ENCODE results near the gene RASSF10.
"Not testable (repeated sequence)": the region's sequence is repeated elsewhere in the genome, so short reads cannot be mapped to it uniquely, and the experiment has no call there.

Gene RASSF10

DNA sequence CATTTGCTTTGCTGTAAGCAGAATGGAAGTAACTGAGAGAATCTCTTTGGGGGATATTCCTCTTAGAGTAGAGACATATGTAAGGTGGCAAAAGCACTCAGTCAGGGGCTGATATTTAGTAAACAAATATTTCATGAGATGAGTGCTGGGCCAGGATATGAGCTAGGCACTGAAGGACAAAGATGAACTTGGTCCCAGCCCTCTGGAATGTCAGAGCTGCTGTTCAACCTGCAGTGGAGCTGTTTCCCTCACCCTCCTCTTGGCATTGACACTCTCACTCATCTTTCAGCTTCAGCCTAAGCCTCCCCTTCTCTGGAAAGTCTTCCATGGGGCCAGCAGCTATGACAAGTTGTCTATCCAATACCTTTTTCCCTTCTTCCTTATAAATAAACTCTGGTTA is 22.2 kb downstream of the RASSF10 start:
- Histone ChIP-seq H3K4me1 (ENCODE audit: control insufficient read depth, insufficient read depth, low read length) (no peaks in the 10 kb centered on the region), H3K9ac (ENCODE audit: low read depth, low read length) (no peak overlapping the region), H3K36me3 (ENCODE audit: control insufficient read depth, insufficient read depth, low read length) (no peaks in the 10 kb centered on the region), H3K27me3 (ENCODE audit: control insufficient read depth, insufficient read depth, low read length) (no peaks in the 10 kb centered on the region), H3K9me3 (ENCODE audit: control insufficient read depth, insufficient read depth, low read length) (no peaks in the 10 kb centered on the region), H3K4me3 (ENCODE audit: low read depth, low read length) (no peak overlapping the region)

DNA sequence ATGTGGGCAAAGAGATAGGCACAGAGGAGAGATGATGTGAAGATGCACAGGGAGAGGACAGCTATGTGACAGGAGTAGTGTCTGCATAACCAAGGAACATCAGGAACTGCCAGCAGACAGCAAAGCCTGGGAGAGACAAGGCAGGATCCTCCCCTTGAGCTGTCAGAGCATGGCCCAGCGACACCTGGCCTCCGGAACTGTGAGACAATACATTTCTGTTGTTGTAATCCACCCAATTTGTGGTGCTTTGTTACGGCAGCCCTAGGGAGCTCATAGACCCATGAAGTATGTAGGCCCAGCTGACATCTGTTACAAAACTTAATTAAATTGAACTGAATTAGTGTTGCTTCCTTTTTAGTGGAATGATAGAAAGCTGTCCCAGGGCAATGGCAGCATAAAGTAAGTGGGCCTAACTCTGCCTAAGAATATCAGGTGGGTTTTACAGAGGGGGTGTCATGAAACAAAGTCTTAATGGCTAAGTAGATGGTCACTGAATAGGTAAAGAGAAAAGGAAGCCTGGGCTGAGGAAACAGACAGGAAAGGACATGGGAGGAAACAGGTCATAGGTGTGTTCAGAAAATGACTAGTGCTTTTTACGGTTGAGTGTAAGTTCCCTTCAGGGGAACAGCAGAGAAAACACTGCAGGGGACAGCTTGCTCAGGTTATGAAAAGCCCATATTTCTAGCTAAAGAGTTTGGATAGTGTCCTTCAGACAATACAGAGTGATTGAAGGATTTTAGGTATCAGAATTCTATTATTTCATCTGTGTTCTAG is 24.8 kb downstream of the RASSF10 start:
- H3K27me3 ChIP-seq (ENCODE audit: control insufficient read depth, insufficient read depth, low read length): no peaks in the 10 kb centered on the region
- no peaks in the 10 kb centered on the region for H3K9me3 ChIP-seq (ENCODE audit: control insufficient read depth, insufficient read depth, low read length)
- H3K36me3 ChIP-seq (ENCODE audit: control insufficient read depth, insufficient read depth, low read length): no peaks in the 10 kb centered on the region
- H3K4me3 ChIP-seq (ENCODE audit: low read depth, low read length): no peak overlapping the region
- H3K9ac ChIP-seq (ENCODE audit: low read depth, low read length): no peak overlapping the region
- no peaks in the 10 kb centered on the region for H3K4me1 ChIP-seq (ENCODE audit: control insufficient read depth, insufficient read depth, low read length)

DNA sequence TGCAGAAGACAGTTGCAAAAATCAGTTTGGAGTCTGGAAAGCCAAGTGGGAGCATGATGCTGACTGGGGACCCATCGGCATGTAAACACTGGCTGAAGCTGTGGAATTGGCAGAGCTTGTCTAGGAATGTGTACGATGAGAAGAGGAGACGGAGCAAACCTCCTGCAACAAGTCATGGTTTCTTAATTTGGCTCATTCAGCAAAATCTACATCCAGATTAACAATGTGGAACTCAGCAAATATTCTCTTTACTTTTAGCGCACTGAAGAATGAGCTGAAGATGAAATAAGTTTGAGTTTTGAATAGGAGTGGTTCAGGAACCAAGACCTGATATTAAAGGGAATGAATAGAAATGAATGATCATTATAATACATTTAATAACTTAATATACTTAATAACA is 26.6 kb downstream of the RASSF10 start:
- H3K27me3 ChIP-seq (ENCODE audit: control insufficient read depth, insufficient read depth, low read length): no peaks in the 10 kb centered on the region
- H3K36me3 ChIP-seq (ENCODE audit: control insufficient read depth, insufficient read depth, low read length): no peaks in the 10 kb centered on the region
- H3K4me1 ChIP-seq (ENCODE audit: control insufficient read depth, insufficient read depth, low read length): no peaks in the 10 kb centered on the region
- no peak overlapping the region for H3K9ac ChIP-seq (ENCODE audit: low read depth, low read length)
- no peaks in the 10 kb centered on the region for H3K9me3 ChIP-seq (ENCODE audit: control insufficient read depth, insufficient read depth, low read length)
- H3K4me3 ChIP-seq (ENCODE audit: low read depth, low read length): no peak overlapping the region

DNA sequence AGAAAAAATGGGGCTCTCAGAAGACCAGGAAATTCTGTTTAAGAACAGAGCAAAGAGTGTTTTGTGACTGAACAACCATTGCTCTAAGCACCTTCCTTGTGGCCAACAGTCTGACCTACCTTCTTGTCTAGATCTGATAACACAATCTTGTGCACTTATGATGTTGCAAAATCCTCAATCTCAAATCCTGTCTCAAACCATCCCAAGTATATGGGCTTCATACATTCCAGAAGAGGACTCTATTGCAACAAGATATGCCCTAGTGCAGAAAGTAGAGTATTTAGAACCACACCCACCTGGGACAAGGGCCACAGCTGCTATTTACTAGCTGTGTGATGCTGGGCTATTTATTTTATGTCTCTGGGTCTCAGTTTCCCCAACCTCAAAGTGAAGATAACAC is 27.1 kb downstream of the RASSF10 start:
- no peak overlapping the region for H3K4me3 ChIP-seq (ENCODE audit: low read depth, low read length)
- no peaks in the 10 kb centered on the region for H3K9me3 ChIP-seq (ENCODE audit: control insufficient read depth, insufficient read depth, low read length)
- H3K36me3 ChIP-seq (ENCODE audit: control insufficient read depth, insufficient read depth, low read length): no peaks in the 10 kb centered on the region
- no peaks in the 10 kb centered on the region for H3K4me1 ChIP-seq (ENCODE audit: control insufficient read depth, insufficient read depth, low read length)
- H3K27me3 ChIP-seq (ENCODE audit: control insufficient read depth, insufficient read depth, low read length): no peaks in the 10 kb centered on the region
- no peak overlapping the region for H3K9ac ChIP-seq (ENCODE audit: low read depth, low read length)

DNA sequence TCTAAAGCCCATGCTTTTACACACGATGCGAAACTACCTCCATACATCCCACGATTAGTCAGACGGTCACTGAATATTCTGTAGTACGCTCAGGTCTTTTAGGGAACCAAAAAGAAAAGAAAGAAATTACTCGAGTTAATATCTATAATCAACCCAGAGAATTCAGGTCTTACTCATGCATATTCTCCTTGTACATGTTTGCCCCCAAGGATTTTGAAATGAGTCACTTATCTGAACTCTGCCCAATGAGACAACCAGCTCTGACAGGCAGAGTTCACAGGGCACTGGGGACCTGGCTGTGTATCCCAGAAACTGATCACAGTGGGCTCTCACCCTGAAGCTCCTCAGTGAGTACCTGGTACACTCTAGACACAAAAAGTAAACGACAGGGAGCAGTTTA is 29.2 kb downstream of the RASSF10 start:
- no peak overlapping the region for H3K4me3 ChIP-seq (ENCODE audit: low read depth, low read length)
- no peaks in the 10 kb centered on the region for H3K27me3 ChIP-seq (ENCODE audit: control insufficient read depth, insufficient read depth, low read length)
- no peaks in the 10 kb centered on the region for H3K4me1 ChIP-seq (ENCODE audit: control insufficient read depth, insufficient read depth, low read length)
- no peaks in the 10 kb centered on the region for H3K36me3 ChIP-seq (ENCODE audit: control insufficient read depth, insufficient read depth, low read length)
- H3K9ac ChIP-seq (ENCODE audit: low read depth, low read length): no peak overlapping the region
- H3K9me3 ChIP-seq (ENCODE audit: control insufficient read depth, insufficient read depth, low read length): no peaks in the 10 kb centered on the region

DNA sequence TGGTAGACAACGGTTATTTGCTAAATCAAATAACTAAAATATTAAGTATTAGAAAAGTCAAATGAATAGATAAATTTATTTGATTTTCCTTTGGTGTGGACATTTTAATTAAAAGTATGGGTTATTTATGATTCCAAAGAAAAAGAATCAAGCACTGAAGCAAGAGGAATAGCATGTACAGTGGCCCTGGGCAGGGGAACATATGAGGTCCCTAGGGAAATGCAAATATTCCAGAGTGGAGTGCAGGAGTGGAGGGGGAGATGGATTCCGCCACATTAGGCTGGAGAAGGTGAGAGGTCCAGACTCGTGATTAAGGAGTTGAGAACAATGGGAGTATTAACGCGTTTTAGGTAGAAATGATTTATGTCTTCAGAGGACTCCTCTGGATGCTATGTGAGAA is 30.0 kb downstream of the RASSF10 start:
- no peaks in the 10 kb centered on the region for H3K9me3 ChIP-seq (ENCODE audit: control insufficient read depth, insufficient read depth, low read length)
- H3K36me3 ChIP-seq (ENCODE audit: control insufficient read depth, insufficient read depth, low read length): no peaks in the 10 kb centered on the region
- H3K9ac ChIP-seq (ENCODE audit: low read depth, low read length): no peak overlapping the region
- no peaks in the 10 kb centered on the region for H3K27me3 ChIP-seq (ENCODE audit: control insufficient read depth, insufficient read depth, low read length)
- no peak overlapping the region for H3K4me3 ChIP-seq (ENCODE audit: low read depth, low read length)
- no peaks in the 10 kb centered on the region for H3K4me1 ChIP-seq (ENCODE audit: control insufficient read depth, insufficient read depth, low read length)

DNA sequence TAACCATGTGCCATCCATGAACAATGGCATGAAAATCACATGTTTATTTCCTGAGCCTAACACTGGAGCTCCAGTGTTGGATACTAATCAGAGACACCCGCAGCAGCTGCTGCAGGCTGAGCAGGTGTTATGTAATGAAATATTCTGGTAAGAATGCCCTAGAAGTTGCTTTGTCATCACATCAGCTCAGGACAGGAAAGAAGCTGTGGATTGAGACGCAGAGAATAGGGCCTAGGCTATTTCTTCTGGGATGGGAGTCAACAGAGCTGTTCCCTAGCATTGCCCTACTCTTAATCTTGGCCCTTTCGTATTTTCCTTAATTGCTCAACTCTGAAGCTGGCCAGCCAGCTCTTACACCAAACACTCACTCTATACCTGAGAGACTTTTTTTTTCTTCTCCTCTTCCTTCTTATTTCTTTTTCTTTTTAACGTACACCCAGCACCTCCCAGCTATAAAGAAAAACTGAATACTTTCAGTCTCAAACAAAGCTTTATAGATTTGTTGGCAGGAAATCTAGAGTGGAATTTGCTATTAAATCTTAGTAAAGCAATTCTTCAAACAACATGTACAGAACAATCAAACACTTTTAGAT is 31.9 kb downstream of the RASSF10 start:
- Histone ChIP-seq H3K36me3 (ENCODE audit: control insufficient read depth, insufficient read depth, low read length) (no peaks in the 10 kb centered on the region), H3K27me3 (ENCODE audit: control insufficient read depth, insufficient read depth, low read length) (no peaks in the 10 kb centered on the region), H3K4me1 (ENCODE audit: control insufficient read depth, insufficient read depth, low read length) (no peaks in the 10 kb centered on the region), H3K9ac (ENCODE audit: low read depth, low read length) (no peak overlapping the region), H3K9me3 (ENCODE audit: control insufficient read depth, insufficient read depth, low read length) (no peaks in the 10 kb centered on the region), H3K4me3 (ENCODE audit: low read depth, low read length) (no peak overlapping the region)

DNA sequence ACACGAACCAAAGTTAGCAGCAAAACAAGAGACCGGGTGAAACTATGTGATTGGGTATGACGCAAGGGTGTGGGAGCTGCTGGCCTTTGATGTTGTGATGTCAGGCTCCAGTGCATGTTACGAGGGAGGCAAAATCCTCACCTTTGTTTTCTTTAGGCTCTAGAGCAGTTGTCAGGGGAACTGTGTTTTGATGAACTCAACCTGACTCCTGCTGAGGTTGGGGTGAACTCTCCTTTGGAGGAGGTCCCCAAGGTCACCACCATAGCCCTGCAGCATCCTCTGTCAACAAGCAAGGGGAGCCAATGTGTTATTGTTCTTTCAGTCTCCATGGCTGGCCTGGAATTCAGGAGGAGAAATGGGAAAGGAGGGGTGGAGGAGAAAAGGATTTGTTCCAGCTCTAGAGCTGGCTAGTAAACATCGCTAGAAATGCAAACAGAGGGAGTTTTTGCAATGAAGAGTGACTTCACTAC is 33.8 kb downstream of the RASSF10 start:
- no peaks in the 10 kb centered on the region for H3K36me3 ChIP-seq (ENCODE audit: control insufficient read depth, insufficient read depth, low read length)

DNA sequence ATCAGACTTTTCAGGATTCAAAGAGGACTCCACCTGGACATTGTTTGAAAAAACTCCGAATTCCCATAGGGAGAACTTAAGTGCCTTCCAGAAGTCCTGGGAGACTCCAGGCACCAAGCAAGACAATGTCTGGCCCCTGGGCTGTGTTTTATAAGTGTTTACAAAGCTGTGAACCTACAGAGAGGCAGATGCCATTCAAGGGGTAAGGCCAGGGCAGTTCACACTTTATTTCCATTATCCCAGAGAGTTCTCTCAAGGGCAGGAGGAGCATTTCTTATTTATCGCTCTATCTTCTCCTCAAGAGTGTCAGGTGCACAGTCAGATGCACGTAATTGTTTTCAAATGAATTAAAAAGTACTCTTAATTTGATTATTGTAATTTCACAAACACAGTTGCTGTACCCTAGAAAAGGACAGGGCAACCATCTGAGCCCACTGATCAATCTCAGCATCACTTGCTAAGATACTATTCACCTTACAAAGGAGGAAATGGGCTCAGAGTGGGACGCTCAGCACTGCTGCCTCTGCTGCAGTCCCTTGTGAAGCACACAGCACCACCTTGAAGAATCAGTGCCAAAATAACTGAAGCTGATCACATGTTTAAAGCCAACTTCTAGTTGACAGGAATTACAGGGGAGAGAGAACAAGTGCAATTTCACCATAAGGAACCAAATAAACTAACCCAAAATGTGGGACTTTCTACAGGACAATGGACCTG is 35.0 kb downstream of the RASSF10 start:
- H3K27me3 ChIP-seq (ENCODE audit: control insufficient read depth, insufficient read depth, low read length): no peaks in the 10 kb centered on the region
- no peak overlapping the region for H3K9ac ChIP-seq (ENCODE audit: low read depth, low read length)
- no peaks in the 10 kb centered on the region for H3K36me3 ChIP-seq (ENCODE audit: control insufficient read depth, insufficient read depth, low read length)
- no peak overlapping the region for H3K4me3 ChIP-seq (ENCODE audit: low read depth, low read length)
- no peaks in the 10 kb centered on the region for H3K4me1 ChIP-seq (ENCODE audit: control insufficient read depth, insufficient read depth, low read length)
- no peaks in the 10 kb centered on the region for H3K9me3 ChIP-seq (ENCODE audit: control insufficient read depth, insufficient read depth, low read length)

More for the DNA sequence above, 33.8 kb downstream of the RASSF10 start:
- H3K9ac ChIP-seq (ENCODE audit: low read depth, low read length): no peak overlapping the region
- H3K27me3 ChIP-seq (ENCODE audit: control insufficient read depth, insufficient read depth, low read length): no peaks in the 10 kb centered on the region
- H3K4me3 ChIP-seq (ENCODE audit: low read depth, low read length): no peak overlapping the region
- H3K4me1 ChIP-seq (ENCODE audit: control insufficient read depth, insufficient read depth, low read length): no peaks in the 10 kb centered on the region
- no peaks in the 10 kb centered on the region for H3K9me3 ChIP-seq (ENCODE audit: control insufficient read depth, insufficient read depth, low read length)

DNA sequence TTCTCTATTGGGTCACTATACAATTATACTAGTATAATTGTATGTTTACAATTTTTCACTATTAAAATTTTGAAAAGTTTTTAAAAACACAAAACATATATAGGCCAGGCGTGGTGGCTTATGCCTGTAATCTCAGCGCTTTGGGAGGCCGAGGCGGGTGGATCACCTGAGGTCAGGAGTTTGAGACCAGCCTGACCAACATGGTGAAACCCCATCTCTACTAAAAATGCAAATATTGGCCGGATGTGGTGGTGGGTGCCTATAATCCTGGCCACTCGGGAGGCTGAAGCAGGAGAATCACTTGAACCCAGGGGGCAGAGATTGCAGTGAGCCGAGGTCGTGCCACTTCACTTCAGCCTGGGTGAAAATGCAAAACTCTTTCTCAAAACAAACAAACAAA is 36.0 kb downstream of the RASSF10 start:
- not testable (repeated sequence) for H3K27me3 ChIP-seq (ENCODE audit: control insufficient read depth, insufficient read depth, low read length); H3K9me3 ChIP-seq (ENCODE audit: control insufficient read depth, insufficient read depth, low read length); H3K36me3 ChIP-seq (ENCODE audit: control insufficient read depth, insufficient read depth, low read length); H3K4me3 ChIP-seq (ENCODE audit: low read depth, low read length); H3K4me1 ChIP-seq (ENCODE audit: control insufficient read depth, insufficient read depth, low read length); H3K9ac ChIP-seq (ENCODE audit: low read depth, low read length)

DNA sequence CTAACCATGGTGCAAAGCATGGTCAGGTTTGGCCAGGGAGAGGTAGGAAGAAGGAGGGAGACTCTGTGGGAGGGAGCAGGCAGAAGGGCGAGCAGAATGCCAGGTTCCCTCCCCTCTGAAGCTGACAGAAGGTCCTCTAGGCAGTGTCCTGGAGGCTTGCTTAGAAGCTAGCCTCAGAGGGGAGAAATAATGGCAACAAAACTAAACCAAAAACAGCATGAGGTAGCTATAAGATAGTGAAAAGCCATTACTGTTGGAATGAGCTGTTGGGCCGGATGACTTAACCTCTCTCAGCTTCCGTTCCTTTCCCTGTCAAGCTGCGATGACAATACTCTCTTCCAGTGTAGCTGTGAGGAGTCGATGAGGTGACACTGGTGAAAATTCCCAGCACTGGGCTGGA is 36.6 kb downstream of the RASSF10 start:
- Histone ChIP-seq H3K4me3 (ENCODE audit: low read depth, low read length) (no peak overlapping the region), H3K36me3 (ENCODE audit: control insufficient read depth, insufficient read depth, low read length) (no peaks in the 10 kb centered on the region), H3K27me3 (ENCODE audit: control insufficient read depth, insufficient read depth, low read length) (no peaks in the 10 kb centered on the region), H3K9ac (ENCODE audit: low read depth, low read length) (no peak overlapping the region), H3K9me3 (ENCODE audit: control insufficient read depth, insufficient read depth, low read length) (no peaks in the 10 kb centered on the region), H3K4me1 (ENCODE audit: control insufficient read depth, insufficient read depth, low read length) (no peaks in the 10 kb centered on the region)

All from iPS-15b (cell line).